CD4-positive, alpha-beta T cell treated with Interleukin-15 for 4 hours (primary cell): ENCODE data around the gene GPHA2.
"Not testable (repeated sequence)": the region's sequence is repeated elsewhere in the genome, so short reads cannot be mapped to it uniquely, and the experiment has no call there.

Source experiments
- DNase-seq: peaks from one replicate; pipeline ENCODE4 v3.0.0-alpha.2; 2020; ENCODE audit warnings: low spot score

The GPHA2 gene, protein sequence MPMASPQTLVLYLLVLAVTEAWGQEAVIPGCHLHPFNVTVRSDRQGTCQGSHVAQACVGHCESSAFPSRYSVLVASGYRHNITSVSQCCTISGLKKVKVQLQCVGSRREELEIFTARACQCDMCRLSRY

DNA sequence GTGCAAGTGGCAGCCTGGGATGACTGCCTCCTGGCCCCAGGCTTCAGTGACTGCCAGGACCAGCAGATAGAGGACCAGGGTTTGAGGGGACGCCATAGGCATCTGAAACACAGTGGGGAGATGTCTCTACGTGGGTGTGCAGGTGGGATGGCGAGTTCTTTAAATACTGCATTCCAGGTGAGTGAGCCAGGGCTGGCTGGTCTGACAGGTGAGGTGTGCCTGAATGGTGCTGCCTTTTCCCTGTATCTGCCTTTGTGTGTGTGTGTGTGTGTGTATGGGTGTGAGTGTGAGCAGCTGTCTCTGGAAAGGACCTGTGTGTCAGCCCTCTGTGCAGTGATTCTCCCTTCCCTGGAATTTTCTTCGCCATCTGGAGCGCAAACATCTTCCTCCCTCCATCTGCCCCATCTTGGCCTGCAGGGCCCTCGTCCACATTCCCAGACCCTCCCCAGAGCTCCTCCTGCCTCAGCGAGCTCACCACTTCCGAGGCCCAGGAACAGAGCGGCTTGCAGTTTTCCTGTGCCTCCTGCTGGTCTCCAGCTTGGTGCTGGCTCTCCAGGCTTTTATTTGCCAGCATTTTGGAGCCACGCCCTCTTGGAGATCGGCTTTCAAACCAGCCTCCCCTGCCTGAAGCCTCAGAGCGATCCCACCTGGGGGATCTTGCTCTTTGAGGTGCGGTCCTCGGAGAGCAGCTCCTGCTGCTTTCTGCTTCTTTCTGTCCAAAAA, at the start of gene GPHA2:
Gene GPHA2 (minus strand): TSS at position 535 of the 723 bp plus-strand sequence. CDS start 433 bp downstream, at position 102.
- no peak for DNase-seq

DNA sequence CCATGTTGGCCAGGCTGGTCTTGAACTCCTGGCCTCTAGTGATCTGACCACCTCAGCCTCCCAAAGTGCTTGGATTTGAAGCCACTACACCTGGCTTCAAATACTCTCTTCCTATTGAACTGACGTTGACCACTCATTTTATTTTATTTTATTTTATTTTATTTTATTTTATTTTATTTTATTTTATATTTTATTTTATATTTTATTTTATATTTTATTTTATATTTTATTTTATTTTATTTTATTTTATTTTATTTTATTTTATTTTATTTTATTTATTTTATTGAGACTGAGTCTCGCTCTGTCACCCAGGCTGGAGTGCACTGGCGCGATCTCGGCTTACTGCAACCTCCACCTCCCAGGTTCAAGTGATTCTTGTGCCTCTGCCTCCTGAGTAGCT, 47.6 kb upstream of the GPHA2 start:
- DNase-seq, result not testable (repeated sequence)

DNA sequence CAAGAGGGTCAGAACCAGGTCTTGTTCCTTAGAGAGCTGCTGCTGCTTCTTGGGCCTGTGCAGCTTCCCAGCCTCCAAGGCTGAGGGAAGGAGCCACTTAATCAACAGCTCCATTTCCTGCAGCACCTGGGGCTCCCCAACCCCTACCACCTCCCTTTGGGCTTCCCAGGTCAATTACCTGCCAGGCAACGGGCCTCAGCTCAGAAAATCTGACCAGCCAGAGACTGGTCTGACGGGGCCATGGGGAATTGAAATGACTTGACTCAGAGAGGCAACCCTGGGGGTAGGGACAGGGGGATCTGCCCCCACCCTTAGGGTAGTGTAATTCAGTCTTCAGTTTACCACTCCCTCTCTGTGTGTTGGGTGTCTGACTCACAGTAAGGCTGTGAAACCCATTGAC, 41.0 kb upstream of the GPHA2 start:
- DNase-seq, result no peak

DNA sequence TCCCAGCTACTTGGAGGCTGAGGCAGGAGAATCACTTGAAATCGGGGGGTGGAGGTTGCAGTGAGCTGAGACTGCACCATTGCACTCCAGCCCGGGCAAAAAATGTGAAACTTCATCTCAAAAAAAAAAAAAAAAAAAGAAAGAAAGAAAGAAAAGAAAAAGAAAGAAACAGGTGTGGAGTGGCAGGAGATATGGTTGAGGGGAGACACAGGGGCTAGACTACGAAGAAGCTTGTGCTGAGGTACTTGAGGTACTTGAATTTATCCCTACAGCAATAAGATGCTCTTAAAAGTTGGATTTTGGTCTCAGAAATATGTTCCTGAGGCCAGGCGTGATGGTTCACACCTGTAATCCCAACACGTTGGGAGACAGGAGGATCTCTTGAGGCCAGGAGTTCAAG, 38.4 kb upstream of the GPHA2 start:
- no peak for DNase-seq

DNA sequence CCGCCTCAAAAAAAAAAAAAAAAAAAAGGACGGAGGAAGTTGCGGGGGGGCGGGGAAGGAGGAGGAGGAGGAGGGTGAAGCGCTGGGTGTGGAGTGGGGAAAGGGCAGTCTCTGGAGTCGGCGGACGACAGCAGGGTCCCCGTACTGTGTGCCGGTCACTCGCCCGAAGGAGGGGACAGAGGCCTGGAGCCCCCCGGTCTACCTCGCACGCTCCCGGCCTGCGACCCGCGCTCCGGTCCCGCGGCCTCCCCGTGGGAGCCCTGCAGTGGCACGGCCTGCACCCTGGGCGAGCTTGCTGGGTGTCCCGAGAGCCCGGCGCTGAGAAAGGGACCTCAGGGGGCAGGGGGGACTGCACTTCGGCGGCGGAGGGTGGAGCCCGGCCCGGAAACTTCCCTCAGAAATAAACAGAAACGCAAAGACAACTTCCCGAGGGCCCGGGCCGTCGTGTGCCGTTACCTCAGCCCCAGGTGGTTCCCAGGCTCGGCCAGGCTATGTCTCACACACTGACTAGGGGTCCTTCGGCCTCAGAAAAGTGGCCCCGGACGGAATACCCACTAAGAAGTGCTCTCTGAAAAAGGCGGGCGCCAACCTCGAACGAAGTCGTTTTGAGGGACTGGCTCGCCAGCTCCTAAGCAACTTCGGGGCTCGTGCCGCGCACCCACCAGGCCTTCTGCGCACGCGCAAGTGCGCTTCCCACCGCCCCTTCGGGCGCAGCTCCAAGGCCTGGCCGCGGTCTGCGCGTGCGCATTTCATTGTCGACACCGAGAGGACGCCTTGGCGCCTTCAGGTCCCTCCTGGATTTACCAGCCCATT, 35.9 kb upstream of the GPHA2 start, which contains the start of gene MAJIN:
Gene MAJIN (minus strand): TSS at position 688 of the 813 bp plus-strand sequence. CDS start 12,703 bp downstream, outside the sequence.
- peak; percentile 90 for DNase-seq

DNA sequence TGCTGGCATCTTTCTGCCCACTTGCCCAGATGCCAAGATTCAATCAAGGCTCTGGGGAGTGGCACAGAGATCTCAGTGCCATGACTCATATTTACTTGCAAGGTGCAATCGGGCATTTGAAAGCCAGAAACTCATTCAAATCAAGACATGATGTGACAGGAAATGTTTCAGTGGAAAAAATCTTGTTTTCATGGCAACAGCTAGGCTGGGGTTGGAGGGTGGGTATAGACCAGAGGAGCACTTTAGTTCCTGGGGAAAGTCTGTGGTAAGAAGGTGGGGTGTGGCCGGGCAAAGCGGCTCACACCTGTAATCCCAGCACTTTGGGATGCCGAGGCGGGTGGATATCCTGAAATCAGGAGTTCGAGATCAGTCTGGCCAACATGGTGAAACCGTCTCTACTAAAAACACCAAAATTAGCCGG, 35.0 kb upstream of the GPHA2 start:
- DNase-seq, result peak; percentile 28

DNA sequence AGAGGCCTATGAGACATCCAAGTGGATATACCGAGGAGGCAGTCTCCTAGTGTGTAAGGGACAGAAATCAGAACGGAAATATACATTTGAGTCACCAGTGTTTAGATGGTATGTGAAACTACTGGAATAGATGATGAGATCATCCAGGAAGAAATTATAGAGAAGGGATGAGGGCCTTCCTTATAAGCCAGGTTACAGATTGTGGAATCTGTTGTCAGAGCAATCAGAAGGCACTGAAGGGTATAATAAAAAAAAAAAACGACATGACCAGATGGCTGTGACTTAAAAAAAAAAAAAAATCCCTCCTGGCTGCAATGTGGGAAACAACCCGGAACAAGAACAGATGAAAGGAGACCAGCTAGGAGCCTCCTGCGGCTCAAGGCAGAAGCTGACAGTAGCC, 33.5 kb upstream of the GPHA2 start:
- no peak for DNase-seq

DNA sequence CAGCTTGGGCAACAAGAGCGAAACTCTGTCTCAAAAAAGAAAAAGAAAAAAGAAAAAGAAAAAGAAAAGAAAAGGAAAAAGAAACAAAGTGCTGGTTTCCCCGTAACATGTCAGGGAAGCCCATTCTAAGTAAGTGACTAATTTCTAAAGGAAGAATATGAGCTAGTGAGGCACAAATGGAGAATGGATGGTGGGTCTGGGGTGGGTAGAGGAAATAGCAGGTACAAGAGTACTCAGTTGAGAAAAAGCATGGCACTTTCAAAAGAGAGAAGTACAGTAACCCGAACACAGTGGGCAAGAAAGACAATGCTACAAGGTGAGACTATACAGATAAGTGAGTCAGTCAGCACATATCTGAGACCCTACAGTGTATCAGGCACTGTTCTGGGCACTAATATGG, 31.7 kb upstream of the GPHA2 start:
- DNase-seq, result no peak

DNA sequence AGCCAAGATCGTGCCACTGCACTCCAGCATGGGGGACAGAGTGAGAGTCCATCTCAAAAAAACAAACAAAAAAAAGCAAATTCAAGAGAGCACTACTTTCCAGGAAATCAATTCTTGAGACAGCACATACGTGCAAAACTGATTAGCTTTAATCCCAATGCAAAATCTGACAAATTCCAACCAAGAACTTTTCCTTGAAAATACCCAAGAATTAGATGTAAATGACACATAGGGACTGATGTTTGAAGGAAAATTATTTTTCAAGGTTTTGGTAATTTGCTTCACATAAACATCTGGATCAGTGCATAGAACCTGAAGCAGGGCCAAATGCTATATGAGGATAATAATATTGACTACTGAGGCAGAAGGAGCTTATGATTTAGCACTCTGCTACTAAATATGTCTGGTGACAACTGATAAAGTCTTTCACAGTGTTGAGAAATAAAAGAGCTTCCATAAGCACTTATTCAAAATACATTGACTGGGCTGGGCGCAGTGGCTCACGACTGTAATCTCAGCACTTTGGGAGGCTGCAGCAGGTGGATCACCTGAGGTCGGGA, 27.5 kb upstream of the GPHA2 start:
- DNase-seq, result no peak

DNA sequence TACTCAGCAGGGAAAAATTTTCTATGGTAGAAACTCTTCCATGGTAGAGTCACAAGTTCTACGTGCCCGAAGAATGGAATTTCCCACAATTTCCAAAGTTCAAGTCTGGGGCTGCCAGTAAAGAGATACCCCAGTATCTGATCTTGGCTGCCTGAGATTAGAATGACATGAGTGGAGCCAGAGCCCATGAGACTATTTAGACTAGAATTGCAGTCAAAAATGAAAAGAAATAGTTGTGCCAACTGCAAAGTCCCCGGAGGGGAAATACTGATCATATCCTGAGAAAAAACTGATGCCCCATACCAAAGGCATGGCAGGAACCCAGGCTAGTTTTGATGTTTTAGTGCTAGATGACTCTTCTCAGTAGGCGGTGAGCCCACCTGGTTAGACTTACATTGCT, 25.0 kb upstream of the GPHA2 start:
- DNase-seq, result no peak

DNA sequence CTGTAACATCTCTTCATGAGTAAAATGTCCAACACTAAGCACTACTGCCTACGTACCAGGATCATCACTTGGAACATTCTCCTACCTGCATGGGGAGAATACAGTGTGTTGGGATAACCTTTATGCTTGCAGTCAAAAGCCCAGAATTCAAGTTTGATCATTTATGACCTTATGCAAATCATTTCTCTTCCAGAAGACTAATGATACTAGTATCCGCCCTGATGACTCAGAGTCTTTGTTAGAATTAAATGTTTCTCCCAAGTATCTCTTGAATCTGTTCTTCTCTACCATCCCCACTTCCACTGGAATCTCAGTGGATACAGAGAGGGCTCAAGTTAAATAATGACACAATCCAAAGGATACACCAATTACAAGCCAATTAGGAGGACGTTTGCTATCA, 23.8 kb upstream of the GPHA2 start:
- no peak for DNase-seq

DNA sequence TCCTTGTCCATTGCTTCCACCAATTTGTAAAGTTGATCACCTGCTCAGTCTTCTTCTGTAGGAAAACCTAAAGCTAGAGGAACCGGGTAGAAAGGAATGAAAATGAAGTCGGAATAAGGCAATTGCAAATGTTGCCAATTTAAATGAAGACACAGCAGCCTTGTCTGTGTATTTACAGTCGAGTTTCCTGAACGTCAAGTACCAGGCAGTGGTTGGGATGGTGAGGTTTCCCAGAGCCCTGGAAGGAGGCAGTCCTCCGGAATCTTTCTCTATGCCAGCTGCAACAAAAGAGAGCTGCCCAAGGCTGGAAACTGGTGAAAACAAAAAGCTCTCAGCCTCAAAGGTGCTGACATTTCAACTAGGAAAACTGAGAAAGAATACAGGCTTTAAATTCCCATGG, 18.5 kb upstream of the GPHA2 start:
- no peak for DNase-seq

DNA sequence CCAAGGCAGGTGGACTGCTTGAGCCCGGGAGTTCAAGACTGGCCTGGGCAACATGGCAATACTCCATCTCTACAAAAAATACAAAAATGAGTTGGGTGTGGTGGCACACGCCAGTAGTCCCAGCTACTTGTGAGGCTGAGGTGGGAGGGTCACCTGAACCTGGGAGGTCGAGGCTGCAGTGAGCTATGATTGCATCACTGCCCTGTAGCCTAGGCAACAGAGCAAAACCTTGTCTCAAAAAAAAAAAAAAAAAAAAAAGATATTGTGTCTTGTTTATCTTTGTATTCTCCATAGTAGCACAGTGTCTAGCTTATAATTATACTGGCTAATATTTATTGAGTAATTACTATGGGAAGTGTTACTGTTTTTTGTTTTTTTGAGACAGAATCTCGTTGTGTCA, 15.8 kb upstream of the GPHA2 start:
- DNase-seq, result no peak

DNA sequence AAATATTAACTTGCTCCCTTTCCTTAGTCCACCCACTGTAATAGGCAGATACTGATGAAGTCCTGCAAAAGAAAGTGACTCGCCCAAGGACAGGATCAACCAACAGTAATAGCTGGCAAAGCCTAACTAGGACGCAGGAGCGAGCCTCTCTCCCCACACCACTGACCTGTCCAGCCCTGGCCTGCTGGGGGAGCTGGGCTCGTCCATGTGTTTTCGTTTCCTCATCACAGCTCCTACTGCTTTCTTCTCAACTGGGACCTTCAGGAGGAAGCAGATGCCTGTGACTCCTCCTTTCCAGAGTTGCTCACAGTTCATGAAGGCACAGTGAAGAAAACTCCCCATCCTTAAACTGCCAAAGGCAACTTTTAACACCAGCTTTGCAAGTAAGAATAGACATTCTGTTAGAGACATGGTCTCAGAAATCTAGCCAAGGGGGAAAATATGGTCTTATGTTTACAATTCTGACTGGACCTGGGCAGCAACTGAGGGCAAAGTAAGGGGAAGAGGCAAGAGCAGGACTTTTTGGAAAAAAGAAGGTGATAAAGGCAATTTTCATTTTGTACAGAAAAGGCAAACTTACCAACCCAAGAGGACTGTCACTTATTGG, 11.6 kb upstream of the GPHA2 start:
- no peak for DNase-seq

DNA sequence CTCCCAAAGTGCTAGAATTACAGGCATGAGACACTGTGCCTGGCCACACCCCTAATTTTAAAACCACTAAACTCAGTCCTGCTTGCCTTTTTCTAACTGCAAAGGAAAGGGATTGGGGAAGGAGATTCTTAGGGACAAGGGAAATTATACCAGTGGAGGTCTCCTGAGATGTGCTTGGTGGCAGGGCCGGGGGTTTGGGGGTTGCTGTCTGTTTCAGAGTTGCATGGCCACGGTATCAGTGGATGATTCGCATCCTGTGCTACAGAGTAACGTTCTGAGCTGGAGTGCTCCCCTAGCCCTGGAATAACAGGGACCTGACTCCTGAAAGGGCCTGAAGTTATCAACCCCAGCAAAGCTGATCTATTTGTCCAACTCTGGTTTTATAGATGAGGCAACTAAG, 846 bp upstream of the GPHA2 start:
- no peak for DNase-seq

DNA sequence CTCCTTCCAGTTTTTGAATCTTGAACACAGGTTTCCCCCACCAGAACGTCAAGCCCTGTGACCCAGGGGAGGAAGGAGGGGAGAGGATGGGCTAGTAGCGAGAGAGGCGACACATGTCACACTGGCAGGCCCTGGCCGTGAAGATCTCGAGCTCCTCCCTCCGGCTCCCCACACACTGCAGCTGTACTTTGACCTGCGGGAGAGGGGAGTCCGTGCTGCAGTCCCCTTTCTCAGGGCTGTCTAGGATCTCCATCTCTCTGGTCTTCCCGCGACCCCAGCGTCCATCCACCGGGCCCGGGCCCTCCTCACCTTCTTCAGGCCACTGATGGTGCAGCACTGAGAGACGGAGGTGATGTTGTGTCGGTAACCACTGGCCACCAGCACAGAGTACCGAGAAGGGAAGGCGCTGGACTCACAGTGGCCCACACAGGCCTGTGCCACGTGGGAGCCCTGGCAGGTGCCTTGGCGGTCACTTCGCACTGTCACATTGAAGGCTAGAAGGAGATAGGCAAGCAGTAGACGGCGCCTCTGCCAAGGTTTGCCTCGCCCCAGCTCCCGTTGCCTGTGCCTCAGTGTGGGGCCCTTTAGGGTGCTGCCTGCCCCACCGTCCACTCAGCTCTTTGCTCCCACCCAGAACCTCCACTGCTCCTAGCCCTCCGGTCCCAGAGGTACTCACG, 873 bp downstream of the GPHA2 start:
- no peak for DNase-seq

DNA sequence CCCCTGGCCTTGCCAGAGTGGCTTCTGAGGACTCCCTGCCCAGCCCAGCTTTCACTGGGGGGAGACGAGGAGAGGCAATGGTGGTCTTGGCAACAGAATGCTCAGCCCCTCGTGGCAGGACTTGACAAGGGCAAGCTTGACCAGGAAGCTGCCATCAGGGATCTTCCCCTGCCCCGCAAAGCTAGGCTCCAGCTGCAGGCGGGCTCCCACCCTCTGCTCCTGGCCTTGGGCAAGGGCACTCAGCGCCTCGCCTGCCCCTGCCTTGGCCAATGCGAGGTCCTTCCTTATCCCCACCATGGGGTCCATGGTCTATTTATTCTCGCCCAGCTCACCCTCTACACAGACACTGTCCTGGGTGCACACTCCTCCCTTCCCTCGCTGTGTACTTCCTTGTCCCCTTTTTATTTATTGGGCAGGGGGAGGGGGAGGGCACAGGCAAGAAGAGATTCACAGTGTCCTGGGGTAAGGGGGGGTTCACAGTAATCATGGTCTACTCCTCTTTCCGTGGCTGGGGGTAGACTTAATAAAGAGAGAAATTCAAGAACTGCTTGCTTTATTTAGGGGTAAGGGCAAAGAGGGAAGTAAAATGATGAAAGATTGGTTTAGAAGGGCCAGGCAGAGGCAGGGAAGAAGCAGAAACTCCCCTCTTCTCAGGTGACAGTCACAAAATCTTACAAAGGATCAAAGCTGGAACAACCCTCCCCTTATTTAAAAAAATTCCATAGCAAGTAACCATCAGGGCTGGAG, 1.6 kb downstream of the GPHA2 start:
- no peak for DNase-seq

DNA sequence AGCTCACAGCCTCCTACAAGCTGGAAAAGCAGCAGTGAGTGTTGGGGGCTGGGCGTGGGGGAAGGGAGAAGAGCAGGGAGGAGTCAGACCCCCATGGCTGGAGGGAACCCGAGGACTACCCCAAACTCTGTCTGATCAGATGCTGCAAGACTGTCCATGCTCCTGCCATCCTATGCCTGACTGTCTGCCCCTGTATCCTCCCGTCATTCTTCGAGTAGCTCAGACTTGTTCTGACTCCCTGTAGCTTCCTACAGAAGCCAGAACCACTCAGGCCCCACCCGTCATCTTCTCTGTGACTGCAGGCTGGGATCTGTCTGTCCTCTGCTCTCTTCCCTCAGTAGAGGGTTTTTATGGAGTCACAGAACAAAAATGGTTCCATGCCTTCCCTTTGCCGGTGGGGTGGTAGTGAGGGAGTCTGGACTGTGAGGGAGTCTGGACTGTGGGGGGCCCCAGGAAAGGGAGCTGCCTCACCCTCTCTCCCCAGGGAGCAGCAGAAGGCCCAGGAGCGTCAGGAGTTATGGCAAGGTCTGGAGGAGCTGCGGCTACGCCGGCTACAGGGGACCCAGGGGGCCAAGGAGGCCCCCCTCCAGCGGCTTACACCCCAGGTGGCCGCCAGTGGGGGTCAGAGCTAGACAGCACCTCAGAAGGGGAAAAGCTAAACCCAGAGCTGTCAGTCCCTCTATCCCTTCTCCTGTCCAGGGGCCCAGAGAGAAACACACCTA, 2.3 kb downstream of the GPHA2 start:
- no peak for DNase-seq

DNA sequence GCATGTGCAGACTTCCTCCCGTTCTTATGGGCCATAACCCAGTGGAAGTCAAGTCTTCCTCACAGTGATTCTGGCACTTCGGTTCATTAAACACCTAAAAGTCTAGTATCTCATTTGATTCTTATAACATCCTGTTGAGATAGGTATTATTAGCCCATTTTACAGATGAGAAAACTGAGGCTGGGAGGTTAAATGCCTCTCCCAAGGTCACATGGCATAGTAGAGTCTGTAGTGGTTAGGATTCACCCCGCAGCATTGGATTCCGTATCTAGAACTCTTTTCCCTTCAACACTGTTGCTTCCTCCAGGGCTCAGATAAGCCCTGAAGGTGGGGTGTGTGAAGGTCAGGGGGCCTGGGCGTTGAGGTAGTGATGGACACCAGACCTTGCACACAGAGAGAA, 3.4 kb downstream of the GPHA2 start:
- no peak for DNase-seq

DNA sequence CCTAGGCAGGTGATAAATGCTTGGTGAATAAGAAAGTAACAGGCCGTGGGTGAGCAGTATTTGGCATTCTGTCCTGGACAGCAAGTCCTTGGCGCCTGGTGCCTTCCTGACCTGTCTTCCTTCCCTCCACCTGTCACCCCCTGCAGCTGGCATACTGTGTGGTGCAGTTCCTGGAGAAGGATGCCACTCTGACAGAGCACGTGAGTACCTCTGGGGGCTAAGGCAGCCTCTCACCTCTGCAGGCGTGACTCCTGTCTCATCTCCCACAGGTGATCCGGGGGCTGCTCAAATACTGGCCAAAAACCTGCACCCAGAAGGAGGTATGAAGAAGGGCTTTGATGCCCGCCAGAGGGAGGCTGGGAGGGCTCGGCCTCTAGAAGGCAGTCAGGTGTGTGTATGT, 4.4 kb downstream of the GPHA2 start:
- no peak for DNase-seq
